ENCODE measurements around the gene PCDHGA9. TPM values are rescaled to one million over a fixed set of nuclear protein-coding genes. Genes with fewer than 3 reads are reported as not detected.
"Not testable (repeated sequence)": the region's sequence is repeated elsewhere in the genome, so short reads cannot be mapped to it uniquely, and the experiment has no call there.

The PCDHGA9 gene
- total and polyA plus RNA-seq, 4 donors = 10.9 to 21.4 (median 15.0) TPM

GRCh38 chr5:141382469-141383294 is 19.9 kb upstream of the PCDHGA9 start, which contains the start of gene PCDHGA7:
Gene PCDHGA7 (plus strand): TSS chr5:141382742. CDS start chr5:141382900, 158 bp downstream.
- peaks cover 51% of the 10 kb centered on the region for H3K9me3 ChIP-seq (ENCODE audit: control insufficient read depth, insufficient read depth, low read length)
- peak in 2 of 6 donors; percentile 9 to 10 for DNase-seq (ENCODE audit: low read depth in 4 of 6, low spot score in 6 of 6)
- no peak within 1 kb of the TSS for H3K4me3 ChIP-seq (ENCODE audit: low read depth, low read length)

GRCh38 chr5:141383345-141383744 is 19.2 kb upstream of the PCDHGA9 start:
- peaks cover 11% of the 10 kb centered on the region for H3K36me3 ChIP-seq (ENCODE audit: control insufficient read depth, insufficient read depth, low read length)
- no peak overlapping the region for H3K4me3 ChIP-seq (ENCODE audit: low read depth, low read length)
- WGBS (ENCODE audit: insufficient coverage) = 20% methylated on average over 16 of the region's 21 CpGs
- DNase-seq (ENCODE audit: low read depth in 4 of 6, low spot score in 6 of 6) = no peak
- no peaks in the 10 kb centered on the region for H3K4me1 ChIP-seq (ENCODE audit: control insufficient read depth, insufficient read depth, low read length)
- H3K27ac ChIP-seq (ENCODE audit: low read depth, low read length) = no peak overlapping the region
- no peaks in the 10 kb centered on the region for H3K27me3 ChIP-seq (ENCODE audit: control insufficient read depth, insufficient read depth, low read length)
- H3K9me3 ChIP-seq (ENCODE audit: control insufficient read depth, insufficient read depth, low read length) = peaks cover 53% of the 10 kb centered on the region

More at GRCh38 chr5:141382469-141383294, 19.9 kb upstream of the PCDHGA9 start, which contains the start of gene PCDHGA7:
- Histone ChIP-seq H3K27ac (ENCODE audit: low read depth, low read length) (no peak within 1 kb of the TSS), H3K4me1 (ENCODE audit: control insufficient read depth, insufficient read depth, low read length) (no peaks in the 10 kb centered on the region), H3K36me3 (ENCODE audit: control insufficient read depth, insufficient read depth, low read length) (peaks cover 11% of the 10 kb centered on the region), H3K27me3 (ENCODE audit: control insufficient read depth, insufficient read depth, low read length) (no peaks in the 10 kb centered on the region)
- 10% methylated on average over 31 of the region's 37 CpGs for WGBS (ENCODE audit: insufficient coverage)

- no peak for DNase-seq (ENCODE audit: low read depth in 4 of 6, low spot score in 6 of 6)
- Histone ChIP-seq H3K27me3 (ENCODE audit: control insufficient read depth, insufficient read depth, low read length) (no peaks in the 10 kb centered on the region), H3K4me1 (ENCODE audit: control insufficient read depth, insufficient read depth, low read length) (no peaks in the 10 kb centered on the region), H3K27ac (ENCODE audit: low read depth, low read length) (no peak overlapping the region), H3K36me3 (ENCODE audit: control insufficient read depth, insufficient read depth, low read length) (peaks cover 16% of the 10 kb centered on the region), H3K9me3 (ENCODE audit: control insufficient read depth, insufficient read depth, low read length) (peaks cover 56% of the 10 kb centered on the region), H3K4me3 (ENCODE audit: low read depth, low read length) (no peak overlapping the region)
- 44% methylated on average over 40 of the region's 43 CpGs for WGBS (ENCODE audit: insufficient coverage)
Measured at GRCh38 chr5:141384471-141385267, 17.9 kb upstream of the PCDHGA9 start.

GRCh38 chr5:141387557-141388311 is 14.8 kb upstream of the PCDHGA9 start, which contains the start of gene PCDHGB4:
Gene PCDHGB4 (plus strand): TSS chr5:141387698. CDS start chr5:141387885, 187 bp downstream.
- H3K4me3 ChIP-seq (ENCODE audit: low read depth, low read length) = not testable (repeated sequence)
- 5% methylated on average over 10 of the region's 40 CpGs for WGBS (ENCODE audit: insufficient coverage)

GRCh38 chr5:141388661-141389060 is 13.9 kb upstream of the PCDHGA9 start:
- DNase-seq (ENCODE audit: low read depth in 4 of 6, low spot score in 6 of 6) = no peak
- Histone ChIP-seq H3K4me3 (ENCODE audit: low read depth, low read length) (no peak overlapping the region), H3K27ac (ENCODE audit: low read depth, low read length) (no peak overlapping the region), H3K9me3 (ENCODE audit: control insufficient read depth, insufficient read depth, low read length) (peaks cover 68% of the 10 kb centered on the region), H3K36me3 (ENCODE audit: control insufficient read depth, insufficient read depth, low read length) (peaks cover 23% of the 10 kb centered on the region), H3K27me3 (ENCODE audit: control insufficient read depth, insufficient read depth, low read length) (no peaks in the 10 kb centered on the region), H3K4me1 (ENCODE audit: control insufficient read depth, insufficient read depth, low read length) (no peaks in the 10 kb centered on the region)
- WGBS (ENCODE audit: insufficient coverage) = 40% methylated on average over 3 of the region's 10 CpGs

More at GRCh38 chr5:141387557-141388311, 14.8 kb upstream of the PCDHGA9 start, which contains the start of gene PCDHGB4:
- DNase-seq (ENCODE audit: low read depth in 4 of 6, low spot score in 6 of 6) = peak in 1 of 6 donors; percentile 10
- not testable (repeated sequence) for H3K27ac ChIP-seq (ENCODE audit: low read depth, low read length); H3K27me3 ChIP-seq (ENCODE audit: control insufficient read depth, insufficient read depth, low read length); H3K4me1 ChIP-seq (ENCODE audit: control insufficient read depth, insufficient read depth, low read length)
- Histone ChIP-seq H3K9me3 (ENCODE audit: control insufficient read depth, insufficient read depth, low read length) (peaks cover 67% of the 10 kb centered on the region), H3K36me3 (ENCODE audit: control insufficient read depth, insufficient read depth, low read length) (peaks cover 19% of the 10 kb centered on the region)

- Histone ChIP-seq H3K36me3 (ENCODE audit: control insufficient read depth, insufficient read depth, low read length) (peaks cover 26% of the 10 kb centered on the region), H3K4me3 (ENCODE audit: low read depth, low read length) (no peak overlapping the region), H3K4me1 (ENCODE audit: control insufficient read depth, insufficient read depth, low read length) (no peaks in the 10 kb centered on the region), H3K27ac (ENCODE audit: low read depth, low read length) (no peak overlapping the region), H3K27me3 (ENCODE audit: control insufficient read depth, insufficient read depth, low read length) (no peaks in the 10 kb centered on the region), H3K9me3 (ENCODE audit: control insufficient read depth, insufficient read depth, low read length) (peaks cover 69% of the 10 kb centered on the region)
- no peak for DNase-seq (ENCODE audit: low read depth in 4 of 6, low spot score in 6 of 6)
- 27% methylated on average over 77 of the region's 77 CpGs for WGBS (ENCODE audit: insufficient coverage)
Measured at GRCh38 chr5:141389153-141390042, 13.2 kb upstream of the PCDHGA9 start.

GRCh38 chr5:141392429-141393198 is 10.0 kb upstream of the PCDHGA9 start, which contains the start of gene PCDHGA8:
Gene PCDHGA8 (plus strand): TSS chr5:141392633. CDS start chr5:141392814, 181 bp downstream.
- Histone ChIP-seq H3K27me3 (ENCODE audit: control insufficient read depth, insufficient read depth, low read length) (no peaks in the 10 kb centered on the region), H3K36me3 (ENCODE audit: control insufficient read depth, insufficient read depth, low read length) (peaks cover 21% of the 10 kb centered on the region), H3K4me1 (ENCODE audit: control insufficient read depth, insufficient read depth, low read length) (peaks cover 3% of the 10 kb centered on the region), H3K4me3 (ENCODE audit: low read depth, low read length) (no peak within 1 kb of the TSS), H3K27ac (ENCODE audit: low read depth, low read length) (no peak within 1 kb of the TSS), H3K9me3 (ENCODE audit: control insufficient read depth, insufficient read depth, low read length) (peaks cover 63% of the 10 kb centered on the region)
- WGBS (ENCODE audit: insufficient coverage) = 18% methylated on average over 27 of the region's 38 CpGs
- no peak for DNase-seq (ENCODE audit: low read depth in 4 of 6, low spot score in 6 of 6)

- WGBS (ENCODE audit: insufficient coverage) = 33% methylated on average over 14 of the region's 21 CpGs
- no peak for DNase-seq (ENCODE audit: low read depth in 4 of 6, low spot score in 6 of 6)
- H3K27ac ChIP-seq (ENCODE audit: low read depth, low read length) = no peak overlapping the region
- H3K9me3 ChIP-seq (ENCODE audit: control insufficient read depth, insufficient read depth, low read length) = peaks cover 64% of the 10 kb centered on the region
- peaks cover 3% of the 10 kb centered on the region for H3K4me1 ChIP-seq (ENCODE audit: control insufficient read depth, insufficient read depth, low read length)
- H3K36me3 ChIP-seq (ENCODE audit: control insufficient read depth, insufficient read depth, low read length) = peaks cover 21% of the 10 kb centered on the region
- no peaks in the 10 kb centered on the region for H3K27me3 ChIP-seq (ENCODE audit: control insufficient read depth, insufficient read depth, low read length)
- H3K4me3 ChIP-seq (ENCODE audit: low read depth, low read length) = no peak overlapping the region
Measured at GRCh38 chr5:141393267-141393666, 9.3 kb upstream of the PCDHGA9 start.
